ENCODE measurements around the gene DYRK4. TPM values are rescaled to one million over a fixed set of nuclear protein-coding genes. Genes with fewer than 3 reads are reported as not detected.

DYRK4 gene
- total RNA-seq, 1 experiment from 2014 or later, result 27.1 TPM

DNA sequence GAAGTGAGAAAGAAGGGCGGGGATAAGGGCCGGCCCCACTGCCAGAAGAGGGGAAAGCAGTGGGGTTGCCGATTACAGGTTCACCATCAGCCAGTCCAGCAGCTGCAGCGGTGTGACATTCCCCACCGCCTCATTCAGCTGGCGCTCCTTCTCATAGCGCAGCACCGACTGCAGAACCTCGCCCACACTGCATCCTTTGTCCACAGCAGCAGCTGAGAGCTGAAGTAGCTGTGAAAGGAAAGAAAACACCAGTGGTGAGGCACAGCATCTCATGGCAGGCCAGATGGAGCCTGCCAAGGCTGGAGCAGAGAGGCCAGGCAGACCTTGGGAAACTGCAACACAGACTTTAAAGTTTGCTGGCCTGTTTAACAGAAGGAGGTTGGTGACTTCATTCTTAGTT, 53.7 kb downstream of the DYRK4 start:
- DNase-seq (ENCODE audit: low read depth, low spot score) (no peak), ATAC-seq (no peak)
- Histone ChIP-seq H3K9me2 (ENCODE audit: insufficient read depth) (no peaks in the 10 kb centered on the region), H4K20me1 (ENCODE audit: insufficient read depth) (no peaks in the 10 kb centered on the region), H2AFZ (ENCODE audit: low read depth, low read length, poor library complexity, severe bottlenecking) (no peak overlapping the region), H3K4me1 (ENCODE audit: control insufficient read depth in 1 of 2, insufficient read depth in 2 of 2, low read length in 2 of 2) (no peaks in the 10 kb centered on the region), H3K9me3 (ENCODE audit: control insufficient read depth in 1 of 2, insufficient read depth in 1 of 2, low read depth in 1 of 2, low read length in 2 of 2) (no peaks in the 10 kb centered on the region), H3K9ac (ENCODE audit: low read length) (no peak overlapping the region), H3K4me2 (ENCODE audit: low read length) (no peak overlapping the region), H3K79me2 (ENCODE audit: insufficient read depth, low read length) (no peaks in the 10 kb centered on the region), H3K27me3 (ENCODE audit: insufficient read depth, low read length) (no peaks in the 10 kb centered on the region), H3K36me3 (ENCODE audit: control insufficient read depth in 1 of 2, insufficient read depth in 2 of 2, low read length in 2 of 2) (peaks cover 6 to 14% of the 10 kb centered on the region in 2 experiments; a peak in 2 of 4 replicates), H3K27ac (ENCODE audit: low read depth, low read length) (no peak overlapping the region), H3K4me3 (replicated peaks in 1 of 2; ENCODE audit: low read depth in 1 of 2, low read length in 2 of 2) (no peak overlapping the region)
- no peak for TF ChIP-seq SRF (IDR thresholded peaks at IDR 0.05; ENCODE audit: low read depth)
- no peak for TF ChIP-seq YY1 (IDR thresholded peaks at IDR 0.05; ENCODE audit: extremely low read depth, insufficient replicate concordance, low read depth, low read length)
- TF ChIP-seq, protein P1, sequence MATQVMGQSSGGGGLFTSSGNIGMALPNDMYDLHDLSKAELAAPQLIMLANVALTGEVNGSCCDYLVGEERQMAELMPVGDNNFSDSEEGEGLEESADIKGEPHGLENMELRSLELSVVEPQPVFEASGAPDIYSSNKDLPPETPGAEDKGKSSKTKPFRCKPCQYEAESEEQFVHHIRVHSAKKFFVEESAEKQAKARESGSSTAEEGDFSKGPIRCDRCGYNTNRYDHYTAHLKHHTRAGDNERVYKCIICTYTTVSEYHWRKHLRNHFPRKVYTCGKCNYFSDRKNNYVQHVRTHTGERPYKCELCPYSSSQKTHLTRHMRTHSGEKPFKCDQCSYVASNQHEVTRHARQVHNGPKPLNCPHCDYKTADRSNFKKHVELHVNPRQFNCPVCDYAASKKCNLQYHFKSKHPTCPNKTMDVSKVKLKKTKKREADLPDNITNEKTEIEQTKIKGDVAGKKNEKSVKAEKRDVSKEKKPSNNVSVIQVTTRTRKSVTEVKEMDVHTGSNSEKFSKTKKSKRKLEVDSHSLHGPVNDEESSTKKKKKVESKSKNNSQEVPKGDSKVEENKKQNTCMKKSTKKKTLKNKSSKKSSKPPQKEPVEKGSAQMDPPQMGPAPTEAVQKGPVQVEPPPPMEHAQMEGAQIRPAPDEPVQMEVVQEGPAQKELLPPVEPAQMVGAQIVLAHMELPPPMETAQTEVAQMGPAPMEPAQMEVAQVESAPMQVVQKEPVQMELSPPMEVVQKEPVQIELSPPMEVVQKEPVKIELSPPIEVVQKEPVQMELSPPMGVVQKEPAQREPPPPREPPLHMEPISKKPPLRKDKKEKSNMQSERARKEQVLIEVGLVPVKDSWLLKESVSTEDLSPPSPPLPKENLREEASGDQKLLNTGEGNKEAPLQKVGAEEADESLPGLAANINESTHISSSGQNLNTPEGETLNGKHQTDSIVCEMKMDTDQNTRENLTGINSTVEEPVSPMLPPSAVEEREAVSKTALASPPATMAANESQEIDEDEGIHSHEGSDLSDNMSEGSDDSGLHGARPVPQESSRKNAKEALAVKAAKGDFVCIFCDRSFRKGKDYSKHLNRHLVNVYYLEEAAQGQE (IDR thresholded peaks at IDR 0.05; ENCODE audit: low read depth), result no peak
- no peak for TF ChIP-seq EGR1 (IDR thresholded peaks at IDR 0.05; ENCODE audit: low read depth)
- TF ChIP-seq CEBPB (IDR thresholded peaks at IDR 0.05; ENCODE audit: low read depth), result no peak
- TF ChIP-seq POLR2AphosphoS5 (IDR thresholded peaks at IDR 0.05; ENCODE audit: low read depth, low read length), result no peak
- TF ChIP-seq, protein P2, sequence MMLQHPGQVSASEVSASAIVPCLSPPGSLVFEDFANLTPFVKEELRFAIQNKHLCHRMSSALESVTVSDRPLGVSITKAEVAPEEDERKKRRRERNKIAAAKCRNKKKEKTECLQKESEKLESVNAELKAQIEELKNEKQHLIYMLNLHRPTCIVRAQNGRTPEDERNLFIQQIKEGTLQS (IDR thresholded peaks at IDR 0.05), result no peak
- no peak for TF ChIP-seq ELF1 (IDR thresholded peaks at IDR 0.05; ENCODE audit: borderline replicate concordance, low read depth)
- TF ChIP-seq, protein P3, sequence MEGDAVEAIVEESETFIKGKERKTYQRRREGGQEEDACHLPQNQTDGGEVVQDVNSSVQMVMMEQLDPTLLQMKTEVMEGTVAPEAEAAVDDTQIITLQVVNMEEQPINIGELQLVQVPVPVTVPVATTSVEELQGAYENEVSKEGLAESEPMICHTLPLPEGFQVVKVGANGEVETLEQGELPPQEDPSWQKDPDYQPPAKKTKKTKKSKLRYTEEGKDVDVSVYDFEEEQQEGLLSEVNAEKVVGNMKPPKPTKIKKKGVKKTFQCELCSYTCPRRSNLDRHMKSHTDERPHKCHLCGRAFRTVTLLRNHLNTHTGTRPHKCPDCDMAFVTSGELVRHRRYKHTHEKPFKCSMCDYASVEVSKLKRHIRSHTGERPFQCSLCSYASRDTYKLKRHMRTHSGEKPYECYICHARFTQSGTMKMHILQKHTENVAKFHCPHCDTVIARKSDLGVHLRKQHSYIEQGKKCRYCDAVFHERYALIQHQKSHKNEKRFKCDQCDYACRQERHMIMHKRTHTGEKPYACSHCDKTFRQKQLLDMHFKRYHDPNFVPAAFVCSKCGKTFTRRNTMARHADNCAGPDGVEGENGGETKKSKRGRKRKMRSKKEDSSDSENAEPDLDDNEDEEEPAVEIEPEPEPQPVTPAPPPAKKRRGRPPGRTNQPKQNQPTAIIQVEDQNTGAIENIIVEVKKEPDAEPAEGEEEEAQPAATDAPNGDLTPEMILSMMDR (IDR thresholded peaks at IDR 0.05 in 2 of 3, conservative IDR thresholded peaks at IDR 0.05 in 1 of 3; ENCODE audit: borderline replicate concordance in 1 of 3, insufficient read depth in 1 of 3, low read depth in 2 of 3, low read length in 2 of 3), result no peak
- no peak for TF ChIP-seq SP1 (IDR thresholded peaks at IDR 0.05; ENCODE audit: low read depth)
- CTCF ChIA-PET, result no interaction called here
- RAD21 ChIA-PET (ENCODE audit: low non-redundant PET in 1 of 2, low total read pairs in 2 of 2, uncharacterized antibody in 2 of 2, unreplicated experiment in 2 of 2), result no interaction called here
- POLR2A ChIA-PET, result no interaction called here
- intact Hi-C loops (cut with micrococcal nuclease), result no loop called here
- BruUV-seq (replicated peaks), result no TSS peak

All from HCT116 (cell line).